Esophagus squamous epithelium (tissue), 4 donors: ENCODE measurements around the gene SETD2.

Experiments used
- POLR2A ChIP-seq, 4 donors: fragments of 450-650 bp; IDR thresholded peaks; one replicate each; pipeline ENCODE4 v1.6.1; 2017; ENCODE audit warnings: antibody characterized with exemption in 4 of 4, mild to moderate bottlenecking in 4 of 4, moderate library complexity in 3 of 4
- TF ChIP-seq, protein P1 (sequence below), 6 experiments: fragments of 450-650 bp in 4 of 6; fragments of 200-600 bp in 2 of 6; sonication (generic) in 2 of 6; IDR thresholded peaks; one replicate each; pipeline ENCODE4 v1.5.1; 2016 to 2019; ENCODE audit warnings: antibody characterized with exemption in 6 of 6, mild to moderate bottlenecking in 4 of 6, moderate library complexity in 4 of 6

- TF ChIP-seq, protein P1, sequence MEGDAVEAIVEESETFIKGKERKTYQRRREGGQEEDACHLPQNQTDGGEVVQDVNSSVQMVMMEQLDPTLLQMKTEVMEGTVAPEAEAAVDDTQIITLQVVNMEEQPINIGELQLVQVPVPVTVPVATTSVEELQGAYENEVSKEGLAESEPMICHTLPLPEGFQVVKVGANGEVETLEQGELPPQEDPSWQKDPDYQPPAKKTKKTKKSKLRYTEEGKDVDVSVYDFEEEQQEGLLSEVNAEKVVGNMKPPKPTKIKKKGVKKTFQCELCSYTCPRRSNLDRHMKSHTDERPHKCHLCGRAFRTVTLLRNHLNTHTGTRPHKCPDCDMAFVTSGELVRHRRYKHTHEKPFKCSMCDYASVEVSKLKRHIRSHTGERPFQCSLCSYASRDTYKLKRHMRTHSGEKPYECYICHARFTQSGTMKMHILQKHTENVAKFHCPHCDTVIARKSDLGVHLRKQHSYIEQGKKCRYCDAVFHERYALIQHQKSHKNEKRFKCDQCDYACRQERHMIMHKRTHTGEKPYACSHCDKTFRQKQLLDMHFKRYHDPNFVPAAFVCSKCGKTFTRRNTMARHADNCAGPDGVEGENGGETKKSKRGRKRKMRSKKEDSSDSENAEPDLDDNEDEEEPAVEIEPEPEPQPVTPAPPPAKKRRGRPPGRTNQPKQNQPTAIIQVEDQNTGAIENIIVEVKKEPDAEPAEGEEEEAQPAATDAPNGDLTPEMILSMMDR (IDR thresholded peaks at IDR 0.05): no peak
- no peak for TF ChIP-seq POLR2A (IDR thresholded peaks at IDR 0.05)
These were observed 67.0 kb downstream of the SETD2 start for GRCh38 chr3:47096959-47097358.
